HG02885 (cell line): ENCODE results near the gene PGC.

Source experiments
- ATAC-seq: cut with Tn5 transposase; IDR thresholded peaks from one replicate; pipeline ENCODE4 v1.9.1; 2021; ENCODE audit warnings: mild to moderate bottlenecking; ENCODE audit not compliant: unreplicated experiment, poor library complexity

PGC gene

GRCh38 chr6:41747256-41748101 lies at the start of gene PGC:
PGC (minus strand) TSS chr6:41747397; CDS start chr6:41747334, 63 bp downstream.
- no peak for ATAC-seq

DNA sequence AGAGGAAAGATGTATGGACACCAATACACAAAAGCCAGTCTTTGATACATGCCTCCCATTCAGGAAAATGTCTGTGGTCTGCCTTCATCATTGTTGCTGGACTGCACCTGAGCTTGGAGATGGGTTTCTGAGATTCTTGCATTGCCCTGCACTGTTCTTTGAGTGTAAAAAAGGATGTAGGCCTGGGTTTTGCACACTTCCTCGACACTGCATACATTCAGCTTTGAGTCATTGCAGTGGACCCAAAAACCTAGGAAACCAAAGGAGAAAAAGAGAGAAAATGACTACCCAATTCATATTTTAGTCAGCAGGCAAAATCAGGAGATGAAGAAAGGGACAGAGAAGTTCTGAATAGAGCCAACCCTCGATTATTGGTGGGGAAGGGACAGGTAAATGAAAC lies 49.3 kb upstream of the PGC start:
- ATAC-seq: no peak

GRCh38 chr6:41791984-41792383 lies 44.8 kb upstream of the PGC start:
- ATAC-seq: no peak

DNA sequence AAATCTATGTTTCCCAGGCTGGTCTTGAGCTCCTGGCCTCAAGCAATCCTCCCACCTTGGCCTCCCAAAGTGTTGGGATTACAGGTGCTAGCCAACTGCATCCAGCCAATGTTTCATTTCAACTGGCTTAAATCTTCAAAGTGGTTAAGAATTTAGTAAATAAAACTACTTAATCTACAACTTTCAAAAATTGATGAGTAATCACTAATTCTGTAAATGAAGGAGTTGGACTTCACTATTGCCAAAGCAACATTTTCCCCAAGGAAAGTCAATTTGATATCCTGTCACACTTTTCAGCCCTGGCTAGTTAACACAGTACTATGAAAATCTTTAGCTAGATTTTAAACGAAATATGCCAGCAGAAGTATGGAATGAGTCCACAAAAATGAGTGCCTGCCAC lies 44.1 kb upstream of the PGC start:
- ATAC-seq: no peak

DNA sequence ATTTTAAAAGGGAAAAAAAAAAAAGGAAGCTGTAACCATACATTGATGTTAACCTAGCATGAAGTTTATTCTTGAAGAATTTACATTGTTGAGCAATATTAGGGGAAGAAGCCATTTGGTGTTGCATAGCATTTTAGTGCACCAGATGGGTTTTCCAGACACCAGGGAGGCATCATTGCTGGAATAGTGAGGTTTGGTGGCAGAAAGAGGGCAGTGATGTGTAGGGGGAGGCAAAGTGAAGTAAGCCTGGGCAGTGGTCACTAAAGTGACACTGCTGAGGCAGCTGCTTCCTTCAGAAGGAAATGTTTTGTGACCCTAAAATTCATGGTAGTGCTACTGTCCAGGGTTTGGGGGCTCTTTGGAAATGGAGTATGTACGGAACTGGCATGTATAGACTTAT lies 42.8 kb upstream of the PGC start:
- ATAC-seq: no peak

DNA sequence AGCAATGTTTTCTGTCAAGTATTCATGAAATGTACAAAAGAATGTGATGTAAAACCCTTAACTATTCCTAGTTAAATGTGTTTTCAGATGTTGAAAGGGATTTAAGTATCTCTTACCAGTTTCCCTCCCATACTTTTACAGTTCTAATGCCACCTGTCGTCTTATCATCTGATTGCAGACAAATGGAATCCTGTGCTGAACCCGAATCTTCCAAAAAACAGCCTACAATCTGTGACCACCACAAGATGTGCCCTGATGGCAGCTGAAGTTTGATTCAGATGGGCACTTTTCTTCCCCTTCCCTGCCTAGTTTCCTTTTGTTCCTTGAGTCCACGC lies 42.2 kb upstream of the PGC start:
- no peak for ATAC-seq

GRCh38 chr6:41787219-41787917 lies 40.2 kb upstream of the PGC start, which contains the start of gene TOMM6:
TOMM6 (plus strand) TSS chr6:41787694; CDS start chr6:41787698, 4 bp downstream.
- peak; percentile 83 for ATAC-seq

DNA sequence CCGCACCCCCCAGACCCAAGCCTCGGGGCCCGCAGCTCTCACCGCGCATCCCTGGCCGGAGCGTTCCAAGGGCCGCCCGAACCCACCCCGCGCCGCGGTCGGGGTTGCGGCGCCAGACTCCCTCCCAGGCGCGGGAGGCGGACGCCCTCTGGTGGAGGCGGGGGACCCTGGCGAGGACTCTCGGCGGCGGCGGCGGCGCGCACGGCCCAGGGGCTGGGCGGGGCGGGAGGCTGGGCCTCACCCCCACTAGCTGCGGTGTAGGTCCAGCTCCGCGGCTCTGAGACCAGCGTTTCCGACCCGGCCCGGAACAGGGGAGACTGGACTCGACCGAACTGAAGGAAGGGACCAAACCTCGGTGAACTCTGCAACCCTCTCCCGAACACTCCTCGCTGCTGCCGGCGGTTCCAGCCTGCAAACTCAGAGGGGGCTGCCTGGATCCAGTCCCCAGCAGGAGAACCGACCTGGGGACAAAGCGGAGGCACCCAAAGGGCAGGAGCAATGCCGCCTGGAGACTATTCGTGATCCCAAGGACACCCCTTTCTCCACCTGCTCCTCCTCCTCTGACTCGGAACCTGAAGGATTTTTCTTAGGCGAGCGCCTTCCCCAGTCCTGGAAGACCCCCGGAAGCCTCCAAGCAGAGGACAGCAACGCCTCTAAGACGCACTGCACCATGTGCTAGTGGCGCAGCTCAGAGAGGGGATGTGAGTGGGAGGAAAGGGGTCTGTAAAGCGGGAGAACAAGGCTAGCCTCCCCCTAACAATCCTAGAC lies 39.4 kb upstream of the PGC start:
- peak; percentile 68 for ATAC-seq

GRCh38 chr6:41785689-41786450 lies 38.7 kb upstream of the PGC start:
- ATAC-seq: peak; percentile 1

- no peak for ATAC-seq
These were observed 38.1 kb upstream of the PGC start for GRCh38 chr6:41785254-41785653.

DNA sequence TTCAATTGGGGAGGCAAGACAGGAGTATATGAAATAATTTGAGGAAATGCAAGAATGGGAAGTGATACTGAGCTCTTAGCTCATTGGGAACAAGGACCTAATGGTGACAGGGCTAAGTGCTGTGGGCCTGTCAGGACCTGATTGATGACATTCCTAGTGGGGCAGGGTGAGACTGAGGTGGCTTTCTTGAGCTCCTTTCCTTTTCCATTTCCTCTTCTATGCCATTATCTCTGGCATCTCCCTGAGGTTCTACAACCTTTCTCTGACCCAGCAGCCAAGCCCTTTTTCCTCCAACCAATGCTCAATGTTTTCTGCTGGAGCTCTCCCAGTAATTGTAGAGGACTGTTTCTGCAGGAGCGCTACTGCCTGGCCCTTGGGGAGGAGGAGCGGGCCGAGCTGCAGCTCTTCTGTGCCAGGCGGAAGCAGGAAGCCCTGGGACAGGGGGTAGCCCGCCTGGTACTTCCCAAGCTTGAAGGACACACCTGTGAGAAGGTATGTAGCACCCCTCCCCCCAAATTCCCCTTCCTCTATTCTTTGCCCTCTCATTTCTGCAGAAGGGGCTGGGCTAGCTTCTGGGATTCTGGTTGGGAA lies 37.5 kb upstream of the PGC start:
- no peak for ATAC-seq

DNA sequence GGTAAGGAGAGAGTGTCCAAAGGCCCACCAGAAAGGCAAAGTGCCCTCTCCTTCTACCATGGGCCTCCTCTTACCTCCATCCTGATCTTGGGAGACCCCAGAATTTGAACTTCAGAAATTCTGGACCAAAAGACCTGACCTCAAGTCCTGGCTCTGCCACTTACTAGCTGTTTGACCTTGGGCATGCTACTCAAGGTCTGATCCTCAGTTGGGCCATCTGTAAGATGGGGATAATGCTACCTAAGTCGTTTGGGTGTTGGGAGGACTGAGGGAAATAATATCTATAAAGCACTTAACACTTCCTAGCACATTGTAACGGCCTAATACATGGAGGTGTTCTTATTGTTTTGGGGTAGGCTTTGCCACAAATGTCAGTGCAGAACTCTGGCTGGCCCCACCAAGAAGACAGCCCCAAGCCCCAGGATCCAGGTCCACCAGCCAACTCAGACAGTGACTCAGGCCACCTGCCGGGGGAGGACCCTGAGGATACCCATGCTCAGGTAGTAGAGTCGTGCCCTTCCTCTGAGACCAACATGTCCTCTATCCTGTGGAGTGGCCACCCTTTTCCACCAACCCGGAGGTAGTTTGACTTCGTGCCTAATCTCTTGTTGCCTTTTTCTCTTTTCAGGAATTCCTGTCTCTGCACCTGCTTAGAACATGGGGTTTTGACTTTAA lies 36.0 kb upstream of the PGC start:
- ATAC-seq: no peak

DNA sequence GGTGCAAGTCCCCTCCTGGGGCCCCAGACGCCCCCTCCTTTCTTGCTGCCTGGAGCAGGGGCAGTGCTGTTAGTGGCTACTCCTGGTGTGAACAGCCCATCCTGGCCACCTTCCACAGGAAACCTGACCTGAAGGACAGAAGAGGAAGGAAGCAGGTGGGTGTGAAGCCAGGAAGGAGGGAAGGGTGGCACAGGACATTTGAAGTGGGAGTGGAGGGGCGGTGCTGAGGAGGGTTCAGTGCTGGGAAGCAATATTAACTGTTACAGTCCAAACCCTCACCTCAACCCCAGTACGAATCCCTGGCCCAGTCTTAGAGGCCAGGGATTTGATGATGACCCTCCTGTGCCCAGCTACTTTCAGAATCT lies 34.2 kb upstream of the PGC start:
- no peak for ATAC-seq

DNA sequence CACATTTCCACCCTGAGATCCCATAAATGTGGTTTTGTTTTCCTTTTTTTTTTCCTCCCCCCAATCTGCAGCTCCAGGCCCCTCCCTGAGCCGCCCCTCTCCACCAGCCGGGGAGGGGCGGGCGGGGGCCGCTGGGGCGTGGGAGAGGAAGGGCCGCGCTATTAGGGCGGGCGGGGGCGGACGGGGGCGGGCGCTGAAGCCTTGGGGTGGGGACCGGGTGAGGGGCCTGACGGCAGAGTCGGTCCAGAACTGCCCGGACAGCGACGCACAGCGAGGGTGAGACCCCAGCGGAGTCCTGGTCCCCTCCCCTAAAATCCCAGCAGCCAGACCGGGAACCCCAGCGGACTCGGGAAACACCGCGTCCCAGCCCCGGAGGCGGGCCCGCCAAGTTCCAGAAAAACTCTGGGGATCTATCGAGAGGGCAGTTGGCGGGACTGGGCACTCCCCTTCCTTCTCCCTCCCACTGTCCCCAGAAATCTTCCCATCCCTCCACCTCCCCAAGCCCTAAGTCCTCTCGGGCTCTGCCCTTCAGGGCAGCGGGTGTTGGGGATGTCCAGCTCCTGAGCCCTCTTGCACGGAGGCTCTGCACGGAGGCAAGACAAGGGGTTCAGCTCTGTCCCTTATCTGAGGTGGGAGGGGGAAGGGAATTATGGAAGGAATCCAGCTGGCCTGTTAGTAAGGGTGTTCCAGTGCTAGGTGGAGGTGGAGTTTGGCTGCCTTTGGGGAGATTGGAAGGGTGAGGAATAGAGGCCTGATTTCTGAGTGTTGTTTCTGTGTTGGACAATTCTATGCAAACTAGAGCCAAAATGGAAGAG lies 33.6 kb upstream of the PGC start, which contains the start of gene PRICKLE4:
PRICKLE4 (plus strand) TSS at position 232 of the 815 bp plus-strand sequence. CDS start 2,692 bp downstream, outside the sequence.
- peak; percentile 8 for ATAC-seq

GRCh38 chr6:41779788-41780550 lies 32.8 kb upstream of the PGC start, which contains the start of gene FRS3:
FRS3 (minus strand) TSS chr6:41779900; CDS start chr6:41776987, 2,913 bp downstream.
- peak; percentile 95 for ATAC-seq

DNA sequence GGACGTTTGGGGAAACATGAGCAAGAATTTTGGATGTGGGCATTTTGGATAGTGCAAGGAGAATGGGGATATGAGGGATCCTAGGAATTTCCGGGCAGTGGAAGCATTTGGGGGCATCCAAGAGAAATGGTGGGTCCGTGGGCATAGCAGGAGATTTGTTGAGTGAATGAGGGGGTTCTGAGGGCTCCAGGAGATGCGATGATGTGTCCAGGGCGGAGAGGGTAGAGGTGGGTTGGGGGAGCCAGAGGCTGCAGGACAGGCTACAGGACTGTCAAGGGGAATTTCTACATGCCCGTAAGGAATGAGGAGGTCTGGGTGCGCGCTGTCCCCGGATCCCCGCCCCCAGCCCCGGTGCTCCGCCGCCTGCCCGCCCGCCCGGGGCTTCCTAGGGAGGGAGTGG lies 32.1 kb upstream of the PGC start:
- ATAC-seq: no peak

DNA sequence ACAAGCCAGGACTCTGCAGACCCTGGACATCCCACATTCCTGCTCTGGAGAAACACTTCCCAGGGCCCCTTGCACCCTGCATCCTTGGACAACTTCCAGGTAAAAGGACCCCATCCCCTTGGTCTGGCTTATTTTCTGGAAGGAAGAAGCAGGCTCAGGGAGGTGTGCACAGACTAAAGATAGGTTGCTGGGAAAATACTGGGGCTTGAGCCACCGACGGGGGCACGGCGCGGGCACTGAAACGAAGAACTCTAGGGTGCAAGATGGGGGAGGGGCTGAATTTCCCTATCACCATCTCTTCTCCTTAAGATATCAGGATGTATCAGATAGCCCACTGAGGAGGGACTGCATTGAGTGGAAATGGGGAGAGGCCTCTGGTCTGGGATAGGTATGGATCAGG lies 31.7 kb upstream of the PGC start:
- no peak for ATAC-seq
